RPMI8226 (cell line): ENCODE results near the gene PCDHA12.
"Not testable (repeated sequence)": the region's sequence is repeated elsewhere in the genome, so short reads cannot be mapped to it uniquely, and the experiment has no call there.

Experiments
- DNase-seq: peaks from one replicate; pipeline ENCODE4 v3.0.0-alpha.2; 2015

PCDHA12 gene

DNA sequence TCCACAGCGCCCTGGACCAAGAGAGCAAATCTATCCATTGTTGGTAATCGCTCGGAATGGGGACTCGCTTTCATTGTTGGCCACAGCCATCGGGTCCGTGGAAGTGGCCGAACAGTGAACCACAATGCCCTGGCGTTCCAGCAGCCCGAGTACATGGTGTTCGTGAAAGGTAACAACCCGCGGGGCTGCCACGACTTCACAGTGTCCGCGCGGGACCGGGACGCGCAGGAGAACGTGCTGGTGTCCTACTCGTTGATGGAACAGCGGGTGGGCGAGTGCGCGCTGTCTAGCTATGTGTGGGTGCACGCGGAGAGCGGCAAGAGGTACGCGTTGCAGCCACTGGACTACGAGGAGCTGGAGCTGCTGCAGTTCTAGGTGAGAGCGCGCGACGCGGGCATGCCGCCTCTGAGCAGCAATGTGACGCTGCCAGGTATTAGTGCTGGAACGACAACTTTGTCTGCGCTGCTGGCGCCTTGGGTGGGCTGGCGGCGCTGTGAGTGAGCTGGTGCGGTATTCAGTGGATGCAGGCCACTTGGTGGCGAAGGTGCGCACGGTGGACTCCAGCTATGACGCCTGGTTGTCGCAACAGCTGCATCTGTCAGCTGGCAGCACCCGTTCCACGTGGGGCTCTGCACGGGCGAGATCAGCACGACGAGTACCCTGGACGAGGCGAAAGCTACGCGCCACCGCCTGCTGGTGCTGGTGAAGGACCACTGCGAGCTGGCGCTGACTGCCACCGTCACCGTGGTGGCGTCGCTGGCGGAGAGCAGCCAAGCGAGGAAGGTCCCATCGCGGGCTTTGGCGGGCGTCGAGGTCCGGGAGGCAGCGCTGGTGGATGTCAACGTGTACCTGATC, 12.4 kb upstream of the PCDHA12 start:
- DNase-seq: no peak

DNA sequence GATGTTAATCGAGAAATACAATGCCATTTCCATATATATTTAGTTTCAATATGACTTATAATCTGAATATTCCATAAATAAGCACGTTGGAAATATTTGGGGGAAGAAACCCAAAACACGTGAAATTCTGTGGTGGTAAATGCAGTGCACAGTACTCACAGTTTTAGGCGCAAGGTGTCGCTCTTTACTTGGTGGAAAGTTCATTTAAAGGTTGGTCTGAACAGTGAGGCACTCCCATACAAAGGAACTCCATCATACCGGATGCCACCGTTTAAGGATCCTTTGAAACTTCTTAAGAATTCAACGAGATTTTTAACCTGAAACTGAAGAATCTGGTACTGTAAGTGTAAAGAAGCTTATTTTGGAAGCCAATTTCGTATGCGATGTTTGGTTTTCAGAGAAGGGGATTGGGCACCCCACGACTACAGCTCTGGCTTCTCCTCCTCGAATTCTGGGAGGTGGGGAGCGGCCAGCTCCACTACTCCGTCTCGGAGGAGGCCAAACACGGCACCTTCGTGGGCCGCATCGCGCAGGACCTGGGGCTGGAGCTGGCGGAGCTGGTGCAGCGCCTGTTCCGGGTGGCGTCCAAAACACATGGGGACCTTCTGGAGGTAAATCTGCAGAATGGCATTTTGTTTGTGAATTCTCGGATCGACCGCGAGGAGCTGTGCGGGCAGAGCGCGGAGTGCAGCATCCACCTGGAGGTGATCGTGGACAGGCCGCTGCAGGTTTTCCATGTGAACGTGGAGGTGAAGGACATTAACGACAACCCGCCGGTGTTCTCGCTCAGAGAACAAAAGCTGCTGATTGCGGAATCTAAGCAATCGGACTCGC, 6.2 kb upstream of the PCDHA12 start, which contains the start of gene PCDHA11:
Gene PCDHA11, plus strand, starts transcription at position 237 of the 834 bp plus-strand sequence. Its CDS starts 147 bp downstream, at position 384.
- DNase-seq: peak; percentile 31

DNA sequence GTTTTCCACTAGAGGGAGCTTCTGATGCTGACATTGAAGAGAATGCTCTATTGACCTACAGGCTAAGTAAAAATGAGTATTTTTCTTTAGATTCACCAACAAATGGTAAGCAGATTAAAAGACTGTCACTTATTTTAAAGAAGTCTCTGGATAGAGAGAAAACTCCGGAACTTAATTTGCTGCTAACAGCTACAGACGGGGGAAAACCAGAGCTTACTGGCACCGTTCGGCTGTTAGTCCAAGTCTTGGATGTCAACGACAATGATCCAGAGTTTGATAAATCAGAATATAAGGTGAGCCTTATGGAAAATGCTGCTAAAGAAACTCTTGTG, 5.6 kb upstream of the PCDHA12 start:
- DNase-seq: no peak

DNA sequence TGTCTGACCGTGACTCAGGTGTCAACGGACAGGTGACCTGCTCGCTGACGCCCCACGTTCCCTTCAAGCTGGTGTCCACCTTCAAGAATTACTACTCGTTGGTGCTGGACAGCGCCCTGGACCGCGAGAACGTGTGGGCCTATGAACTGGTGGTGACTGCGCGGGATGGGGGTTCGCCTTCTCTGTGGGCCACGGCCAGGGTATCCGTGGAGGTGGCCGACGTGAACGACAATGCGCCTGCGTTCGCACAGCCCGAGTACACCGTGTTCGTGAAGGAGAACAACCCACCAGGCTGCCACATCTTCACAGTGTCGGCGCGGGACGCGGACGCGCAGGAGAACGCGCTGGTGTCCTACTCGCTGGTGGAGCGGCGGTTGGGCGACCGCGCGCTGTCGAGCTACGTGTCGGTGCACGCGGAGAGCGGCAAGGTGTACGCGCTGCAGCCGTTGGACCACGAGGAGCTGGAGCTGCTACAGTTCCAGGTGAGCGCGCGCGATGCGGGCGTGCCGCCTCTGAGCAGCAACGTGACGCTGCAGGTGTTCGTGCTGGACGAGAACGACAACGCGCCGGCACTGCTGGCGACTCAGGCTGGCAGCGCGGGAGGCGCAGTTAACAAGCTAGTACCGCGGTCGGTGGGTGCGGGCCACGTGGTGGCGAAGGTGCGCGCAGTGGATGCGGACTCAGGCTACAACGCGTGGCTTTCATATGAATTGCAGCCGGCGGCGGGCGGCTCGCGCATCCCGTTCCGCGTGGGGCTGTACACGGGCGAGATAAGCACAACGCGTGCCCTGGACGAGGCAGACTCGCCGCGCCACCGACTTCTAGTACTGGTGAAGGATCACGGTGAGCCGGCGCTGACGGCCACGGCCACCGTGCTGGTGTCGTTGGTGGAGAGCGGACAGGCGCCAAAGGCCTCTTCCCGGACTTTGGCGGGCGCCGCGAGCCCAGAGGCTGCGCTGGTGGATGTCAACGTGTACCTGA, 4.6 kb upstream of the PCDHA12 start:
- DNase-seq: no peak

DNA sequence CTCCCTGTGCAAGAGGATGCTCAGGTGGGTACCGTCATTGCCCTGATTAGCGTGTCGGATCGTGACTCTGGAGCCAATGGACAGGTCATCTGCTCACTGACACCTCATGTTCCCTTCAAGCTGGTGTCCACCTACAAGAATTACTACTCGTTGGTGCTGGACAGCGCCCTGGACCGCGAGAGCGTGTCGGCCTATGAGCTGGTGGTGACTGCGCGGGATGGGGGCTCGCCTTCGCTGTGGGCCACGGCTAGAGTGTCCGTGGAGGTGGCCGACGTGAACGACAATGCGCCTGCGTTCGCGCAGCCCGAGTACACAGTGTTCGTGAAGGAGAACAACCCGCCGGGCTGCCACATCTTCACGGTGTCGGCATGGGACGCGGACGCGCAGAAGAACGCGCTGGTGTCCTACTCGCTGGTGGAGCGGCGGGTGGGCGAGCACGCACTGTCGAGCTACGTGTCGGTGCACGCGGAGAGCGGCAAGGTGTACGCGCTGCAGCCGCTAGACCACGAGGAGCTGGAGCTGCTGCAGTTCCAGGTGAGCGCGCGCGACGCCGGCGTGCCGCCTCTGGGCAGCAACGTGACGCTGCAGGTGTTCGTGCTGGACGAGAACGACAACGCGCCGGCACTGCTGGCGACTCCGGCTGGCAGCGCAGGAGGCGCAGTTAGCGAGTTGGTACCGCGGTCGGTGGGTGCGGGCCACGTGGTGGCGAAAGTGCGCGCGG, 1.6 kb downstream of the PCDHA12 start:
- not testable (repeated sequence) for DNase-seq

DNA sequence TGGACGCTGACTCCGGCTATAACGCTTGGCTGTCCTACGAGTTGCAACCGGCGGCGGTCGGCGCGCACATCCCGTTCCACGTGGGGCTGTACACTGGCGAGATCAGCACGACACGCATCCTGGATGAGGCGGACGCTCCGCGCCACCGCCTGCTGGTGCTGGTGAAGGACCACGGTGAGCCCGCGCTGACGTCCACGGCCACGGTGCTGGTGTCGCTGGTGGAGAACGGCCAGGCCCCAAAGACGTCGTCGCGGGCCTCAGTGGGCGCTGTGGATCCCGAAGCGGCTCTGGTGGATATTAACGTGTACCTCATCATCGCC, 2.1 kb downstream of the PCDHA12 start:
- DNase-seq: no peak

- DNase-seq: no peak
Observed at GRCh38 chr5:140881889-140882590, 6.9 kb downstream of the PCDHA12 start, which contains the start of gene PCDHA13. Gene PCDHA13 (plus strand): TSS chr5:140882124. CDS start chr5:140882269, 145 bp downstream.

GRCh38 chr5:140882591-140882899, 7.4 kb downstream of the PCDHA12 start:
- DNase-seq: no peak

GRCh38 chr5:140883373-140883772, 8.3 kb downstream of the PCDHA12 start:
- no peak for DNase-seq

- DNase-seq: no peak
Observed at GRCh38 chr5:140883927-140884697, 9.0 kb downstream of the PCDHA12 start.

- no peak for DNase-seq
Observed at GRCh38 chr5:140916325-140916724, 41.2 kb downstream of the PCDHA12 start.

DNA sequence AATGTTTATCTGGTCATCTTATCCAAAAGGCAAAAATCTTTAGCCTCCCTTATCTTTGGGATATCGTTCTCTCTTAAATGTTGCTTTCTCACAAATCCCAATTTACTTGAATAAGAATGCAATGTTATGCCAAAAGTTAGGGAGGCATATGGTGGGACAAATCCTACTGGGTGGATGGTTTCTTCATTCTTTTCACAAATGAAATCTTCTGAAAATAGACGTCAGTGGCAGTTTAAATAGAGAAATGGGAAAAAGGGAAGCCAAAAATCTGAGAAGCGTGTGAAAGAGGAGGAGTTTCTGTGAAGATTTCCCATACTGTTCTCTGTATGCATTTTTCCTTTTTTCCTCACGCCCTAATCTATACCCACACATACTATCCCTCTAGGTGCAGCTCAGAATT, 48.5 kb downstream of the PCDHA12 start:
- no peak for DNase-seq

- DNase-seq: no peak
Observed at GRCh38 chr5:140925806-140926442, 50.8 kb downstream of the PCDHA12 start, which contains the start of gene PCDHAC1. Gene PCDHAC1 (plus strand): TSS chr5:140926299. CDS start chr5:140926893, 594 bp downstream.

GRCh38 chr5:140926443-140927227, 51.5 kb downstream of the PCDHA12 start:
- DNase-seq: peak; percentile 33

- no peak for DNase-seq
Observed at GRCh38 chr5:140927228-140927573, 52.1 kb downstream of the PCDHA12 start.
